SK-MEL-5 (cell line): ENCODE measurements around the gene FASTK. TPM values are rescaled to one million over a fixed set of nuclear protein-coding genes. Genes with fewer than 3 reads are reported as not detected.

Experiments used
- DNase-seq: peaks from one replicate; pipeline ENCODE4 v3.0.0-alpha.2; 2016; ENCODE audit warnings: low read depth, low spot score
- in situ Hi-C: cut with HindIII; loops from 2 replicates; pipeline ENCODE4 v1.10.0; 2016; ENCODE audit warnings: low sequenced_read_pairs, high pct_unique_total_duplicates, low pct_unique_long_range_greater_than_20kb
- total RNA-seq: library from RNA; depleted of rRNA; stranded (reverse); fragments of >200 nt; shearing (Covaris generic); gene quantifications from 2 replicates; pipeline ENCODE4 v1.2.3, GENCODE V29; 2014

Gene FASTK
- total RNA-seq, 1 experiment from 2014 or later, result 113 TPM

DNA sequence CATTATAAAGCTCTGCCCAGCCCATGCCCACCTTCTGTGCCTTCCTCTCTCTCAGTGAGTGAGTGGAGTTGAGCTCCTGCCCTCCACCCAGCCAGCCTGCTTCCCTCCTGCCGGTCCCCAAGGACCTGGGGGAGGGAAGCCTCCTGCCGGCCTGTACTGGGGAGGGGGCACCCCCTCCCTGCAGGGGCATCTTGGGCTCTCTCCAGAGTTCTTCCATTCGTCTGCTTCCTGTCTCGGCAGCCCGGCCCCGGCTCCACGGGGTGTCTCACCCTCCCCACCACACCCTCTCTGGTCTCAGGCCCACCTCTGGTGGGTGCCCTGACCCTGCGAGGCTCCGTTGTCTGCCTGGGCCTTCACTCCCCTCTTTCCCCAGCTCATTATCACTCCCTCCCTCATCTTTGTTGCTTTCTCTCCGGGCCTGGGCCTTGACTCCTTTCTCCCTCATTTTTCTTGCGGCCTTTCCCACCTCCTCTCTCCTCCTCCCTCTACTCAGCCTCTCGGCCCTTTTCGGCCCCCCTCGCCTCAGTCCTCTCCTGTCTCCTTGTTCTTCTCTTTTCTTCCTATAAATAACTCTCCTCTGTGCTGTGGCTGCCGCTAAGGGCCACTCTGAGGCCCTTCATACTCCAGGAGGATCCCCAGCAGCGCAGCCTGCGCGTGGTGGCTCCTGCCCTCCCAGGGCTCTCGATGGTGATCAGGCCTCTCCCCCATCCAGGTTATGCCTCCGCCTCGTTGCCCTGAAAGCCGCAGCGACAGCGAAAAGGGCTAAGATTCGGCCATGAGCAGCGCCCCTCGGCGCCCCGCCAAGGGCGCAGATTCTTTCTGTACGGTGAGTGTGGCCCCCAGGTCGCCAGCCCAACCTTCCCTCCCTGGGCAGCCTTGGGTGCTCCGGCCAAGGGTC lies 19.1 kb downstream of the FASTK start:
- no peak for DNase-seq
- in situ Hi-C loops, result no loop called here

DNA sequence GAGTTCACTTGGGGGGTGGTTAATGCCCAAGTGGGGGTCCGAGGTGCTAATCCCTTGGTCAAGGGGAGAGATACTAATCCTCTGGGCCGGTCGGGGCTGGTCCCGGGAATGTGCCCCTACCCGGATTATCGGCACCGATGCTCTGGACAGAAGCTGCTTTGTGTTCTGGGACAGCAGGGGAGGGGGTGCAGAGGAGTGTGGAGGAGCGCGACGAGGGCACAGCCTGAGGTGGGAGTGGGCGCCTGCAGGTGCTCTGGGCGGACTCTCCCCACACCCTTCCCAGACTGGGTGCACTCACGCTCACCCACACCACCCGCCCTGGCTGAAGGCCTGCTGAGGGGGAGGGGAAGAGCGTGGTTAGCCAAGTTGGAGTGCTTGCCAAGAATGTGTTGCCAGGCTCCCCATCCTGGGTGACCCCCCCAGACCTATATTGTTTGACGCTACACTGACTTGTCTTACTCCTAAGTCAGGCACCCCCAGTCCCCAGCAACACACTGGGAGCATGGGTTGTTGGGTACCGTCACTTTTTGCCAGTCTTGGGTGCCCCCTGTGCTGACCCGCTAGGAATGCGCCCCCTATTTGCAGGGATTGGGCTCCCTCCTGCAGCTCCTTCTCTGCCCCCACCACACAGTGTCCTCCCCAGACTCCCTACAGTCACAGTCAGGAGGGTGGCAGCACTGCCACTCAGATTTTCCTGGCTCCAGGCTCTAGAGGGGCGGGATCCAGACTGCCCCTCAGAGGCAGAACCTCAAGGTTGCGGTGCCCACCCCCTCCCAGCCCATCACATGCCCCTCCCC lies 20.0 kb downstream of the FASTK start:
- in situ Hi-C loops, result no loop called here
- DNase-seq, result peak; percentile 61

DNA sequence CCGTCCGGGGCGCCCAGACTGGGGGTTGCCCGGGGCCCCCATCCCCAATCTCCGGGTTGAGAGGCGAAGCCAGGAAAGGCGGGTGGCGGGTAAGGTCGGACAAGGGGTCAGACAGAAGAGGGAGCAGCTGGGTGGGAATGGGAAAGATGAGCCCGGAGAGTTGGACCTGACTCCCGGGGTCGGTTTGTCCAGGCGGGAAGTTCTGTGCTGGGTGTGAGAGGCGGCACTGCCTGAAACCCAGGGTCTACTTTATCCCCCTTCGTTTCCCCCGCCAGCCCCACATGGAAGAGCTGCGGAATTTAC lies 20.5 kb downstream of the FASTK start:
- no peak for DNase-seq
- in situ Hi-C loops, result no loop called here

DNA sequence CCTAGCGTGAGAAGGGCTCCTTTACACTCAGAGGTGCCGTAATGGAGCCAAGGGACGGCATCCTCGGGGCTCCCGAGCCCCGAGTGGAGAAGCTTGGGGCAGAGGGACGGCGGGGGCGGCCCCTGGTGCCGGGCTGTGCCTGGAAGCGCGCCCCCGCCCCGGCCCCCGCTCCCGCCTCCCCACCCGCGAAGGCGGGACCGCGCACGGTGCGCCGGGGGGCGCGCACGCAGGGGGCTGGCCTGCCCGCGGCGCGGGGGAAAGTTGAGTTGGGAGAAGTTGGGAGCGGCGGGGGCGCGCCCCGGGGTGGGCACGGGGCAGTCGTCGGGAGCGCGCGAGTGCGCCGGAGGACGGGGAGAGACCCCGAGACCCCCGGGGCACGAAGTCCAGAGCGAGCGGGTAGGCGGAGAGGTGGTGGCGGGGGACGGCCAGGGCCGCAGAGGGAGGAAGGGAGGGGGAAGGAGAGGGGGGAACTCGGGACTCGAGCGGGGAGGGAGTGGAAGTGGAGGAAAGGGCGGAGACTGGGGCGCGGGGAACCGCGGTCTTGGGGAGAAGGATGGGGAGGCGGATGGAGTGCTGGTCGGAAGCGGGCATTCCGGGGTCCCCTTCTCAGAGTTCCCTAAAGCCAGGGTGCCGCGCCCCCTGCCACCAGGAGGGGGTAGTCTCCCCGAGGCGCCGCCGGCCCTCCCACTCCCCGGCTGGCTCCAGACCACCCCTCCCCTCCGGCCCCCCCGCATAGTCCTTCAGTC lies 21.1 kb downstream of the FASTK start, which contains the start of gene SLC4A2:
Gene SLC4A2 (plus strand): TSS at position 223 of the 746 bp plus-strand sequence. CDS start 2,399 bp downstream, outside the sequence.
- in situ Hi-C loops, result no loop called here
- DNase-seq, result peak; percentile 80

DNA sequence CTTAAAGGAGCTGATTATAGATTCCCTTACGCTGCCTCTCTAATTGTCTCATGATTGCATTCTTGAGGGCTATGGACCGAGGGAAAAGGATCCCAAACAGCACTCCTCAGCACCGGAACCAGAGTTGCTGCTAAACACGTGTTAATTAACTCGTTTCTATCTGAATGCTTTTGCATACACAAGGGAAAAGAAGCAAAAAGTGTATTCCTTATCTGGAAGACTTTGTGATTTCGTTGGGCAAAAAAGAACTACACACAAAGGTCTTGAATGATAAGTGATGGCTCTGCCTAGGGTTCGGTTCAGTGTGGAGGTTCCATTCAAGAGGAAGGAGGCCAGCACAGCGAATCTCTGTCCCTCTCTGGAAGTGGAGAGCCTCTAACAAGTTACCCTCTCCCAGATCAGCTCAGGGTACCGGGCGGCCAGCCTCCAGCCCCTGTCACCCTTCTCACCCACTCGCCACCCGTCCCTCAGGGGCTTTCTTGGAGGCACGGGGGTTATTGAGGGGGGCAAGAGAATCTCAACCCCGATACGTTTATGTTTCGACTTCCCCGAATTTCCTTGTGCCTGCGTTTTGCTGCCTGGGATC lies 21.7 kb downstream of the FASTK start:
- peak; percentile 30 for DNase-seq
- in situ Hi-C loops, result no loop called here

DNA sequence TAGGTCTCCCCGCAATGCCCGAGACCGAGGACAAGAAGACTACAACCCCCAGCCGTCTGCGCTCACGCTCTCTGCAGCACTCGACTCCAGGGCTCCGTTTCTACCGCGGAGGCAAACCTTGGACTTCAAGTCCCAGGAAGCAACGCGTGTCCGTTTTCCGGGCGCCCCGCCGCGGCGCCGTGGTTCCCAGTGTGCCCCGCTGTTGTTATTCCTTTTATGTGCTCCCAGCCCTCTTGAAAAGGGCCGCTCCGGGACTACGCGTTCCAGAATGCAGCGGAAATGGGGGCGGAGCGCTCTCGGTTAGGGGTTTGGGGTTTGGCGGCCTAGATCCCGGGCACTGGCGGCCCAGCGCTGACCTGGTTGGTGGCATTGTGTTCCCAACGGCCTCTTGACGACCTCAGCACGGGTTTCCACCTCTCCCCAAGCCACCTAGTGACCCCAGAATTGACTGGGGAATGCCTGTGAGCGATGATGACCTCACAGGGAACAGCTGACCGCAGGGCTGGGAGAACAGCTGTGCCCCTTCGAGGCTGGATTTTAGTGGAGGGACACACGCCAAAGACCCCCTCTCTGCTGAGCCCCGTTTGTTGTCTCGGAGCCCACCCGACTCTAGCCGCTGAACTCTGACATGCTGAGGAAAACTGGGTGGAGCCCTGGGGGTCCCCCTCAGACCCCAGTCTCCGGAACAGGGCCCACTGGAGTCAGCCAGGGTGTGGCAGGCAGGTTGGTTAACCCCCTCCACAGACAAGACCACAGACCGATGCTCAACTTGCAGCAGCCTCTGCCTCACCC lies 22.4 kb downstream of the FASTK start:
- in situ Hi-C loops, result no loop called here
- DNase-seq, result peak; percentile 100

DNA sequence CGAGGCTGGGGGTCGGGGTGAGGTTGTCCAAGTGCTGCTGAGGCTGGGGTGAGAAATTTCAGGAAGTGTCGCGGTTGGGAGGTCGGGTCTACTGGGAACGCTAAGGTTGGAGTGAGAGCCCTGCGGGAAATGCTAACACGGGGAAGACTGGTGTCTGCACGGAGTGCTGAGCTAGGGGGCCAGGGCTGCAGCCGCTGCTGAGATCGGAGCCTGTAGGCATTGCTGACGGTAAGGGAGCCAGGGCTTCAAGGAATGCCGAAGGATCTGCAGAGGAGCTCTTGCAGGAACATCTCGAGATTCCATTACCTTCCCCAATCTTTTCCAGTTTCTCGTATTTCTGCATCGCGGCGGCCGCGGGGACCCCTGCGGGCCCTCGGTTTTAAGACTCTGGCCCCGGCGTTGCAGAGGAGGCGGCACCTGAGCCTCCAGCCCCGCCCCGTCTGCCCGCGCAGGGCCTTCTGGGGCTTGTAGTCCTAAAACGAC lies 23.1 kb downstream of the FASTK start, which contains the start of gene CDK5:
Gene CDK5 (minus strand): TSS at position 392 of the 483 bp plus-strand sequence. CDS start 49 bp downstream, at position 343.
- no peak for DNase-seq
- in situ Hi-C loops, result no loop called here

DNA sequence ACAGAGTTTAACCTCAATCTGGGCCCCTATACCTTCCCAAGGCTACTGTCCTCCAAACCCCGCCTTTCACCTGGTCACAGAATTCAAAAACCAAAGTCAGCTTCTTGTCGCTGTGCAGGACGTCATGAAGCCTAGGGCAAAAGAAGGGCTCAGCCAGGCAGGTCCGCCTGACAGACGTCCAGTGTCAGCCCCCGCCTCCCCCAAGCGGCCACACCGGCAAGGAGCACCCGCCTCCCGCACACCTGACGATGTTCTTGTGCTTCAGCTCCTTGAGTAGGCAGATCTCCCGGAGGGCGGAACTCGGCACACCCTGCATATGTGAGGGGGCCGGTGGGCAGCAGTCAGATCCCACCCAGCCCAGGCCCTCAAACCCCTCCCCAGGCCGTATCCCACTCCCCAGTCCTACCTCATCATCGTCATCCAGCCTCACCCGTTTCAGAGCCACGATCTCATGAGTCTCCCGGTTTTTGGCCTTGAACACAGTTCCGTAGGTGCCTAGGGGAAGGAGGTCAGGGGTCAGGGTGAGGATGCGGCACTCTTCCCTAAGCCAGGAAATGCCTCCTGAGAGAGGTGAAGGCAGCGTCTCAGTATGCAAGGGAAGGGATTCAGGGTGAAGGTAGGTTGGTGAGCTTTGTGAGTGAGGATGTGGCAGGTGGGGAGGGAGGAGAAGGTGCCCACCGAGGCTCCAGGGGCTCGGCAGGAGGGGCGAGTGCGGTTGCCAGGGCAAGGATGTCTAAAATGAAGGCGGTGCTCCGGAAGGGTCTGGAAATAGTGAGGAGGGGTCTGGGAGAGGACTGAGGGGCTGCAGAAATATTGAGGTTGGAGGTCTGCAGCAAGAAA lies 23.7 kb downstream of the FASTK start:
- in situ Hi-C loops, result no loop called here

DNA sequence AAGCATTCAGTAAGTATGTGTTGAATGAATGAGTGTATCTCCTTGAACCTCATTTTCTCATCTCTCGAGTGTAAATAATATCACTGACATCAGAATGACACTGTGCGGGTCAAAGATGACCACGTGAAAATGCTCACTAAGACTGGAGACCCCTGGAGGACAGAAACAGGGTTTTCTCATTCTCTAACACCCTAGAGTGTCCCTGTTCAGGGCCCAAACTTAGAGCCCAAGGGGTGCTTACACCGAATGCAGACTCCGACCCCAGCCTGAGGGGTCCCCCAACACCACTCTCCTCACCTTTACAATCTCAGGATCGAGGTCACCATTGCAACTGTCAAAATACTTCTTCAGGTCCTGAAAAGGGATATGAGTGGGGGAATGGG lies 24.3 kb downstream of the FASTK start:
- DNase-seq, result no peak
- in situ Hi-C loops, result no loop called here

More for the DNA sequence above, 23.7 kb downstream of the FASTK start:
- DNase-seq, result no peak

DNA sequence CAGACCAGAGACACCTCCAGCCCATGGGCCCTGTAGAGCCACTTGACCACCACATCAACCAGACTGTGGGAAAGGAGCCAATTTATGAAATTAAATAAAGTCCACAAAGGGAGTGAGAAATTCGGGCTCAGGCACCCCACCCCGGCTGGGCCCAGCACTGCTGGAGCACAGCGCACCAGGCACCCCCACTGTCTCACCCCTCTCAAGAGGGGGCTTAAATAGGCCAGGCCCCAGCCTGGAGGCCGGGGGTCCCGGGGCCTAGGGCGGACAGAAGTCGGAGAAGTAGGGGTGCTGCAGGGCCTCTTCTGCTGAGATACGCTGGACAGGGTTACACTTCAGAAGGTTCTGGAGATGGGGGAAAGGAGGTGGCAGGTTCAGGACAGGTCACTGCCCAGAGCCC lies 26.9 kb downstream of the FASTK start:
- in situ Hi-C loops, result no loop called here
- no peak for DNase-seq

DNA sequence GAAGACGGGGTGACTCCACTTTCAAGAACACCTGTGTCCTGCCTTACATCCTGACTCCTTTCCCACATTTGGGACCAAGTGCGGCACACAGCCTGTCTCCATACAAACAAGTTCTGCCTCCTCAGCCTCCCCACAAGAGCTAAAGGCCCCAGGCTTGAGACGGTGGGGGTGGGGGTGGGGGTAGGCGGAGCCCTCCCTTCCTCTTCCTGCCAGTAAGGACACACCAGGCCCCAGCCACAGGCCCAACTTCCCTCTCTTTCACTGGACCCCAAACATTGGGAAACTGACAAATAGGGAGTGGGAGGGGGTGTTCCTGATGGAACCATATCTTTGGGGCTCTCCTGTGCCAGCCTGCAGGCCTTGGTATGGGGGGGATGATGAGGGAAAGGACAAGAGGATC lies 27.5 kb downstream of the FASTK start:
- in situ Hi-C loops, result no loop called here

DNA sequence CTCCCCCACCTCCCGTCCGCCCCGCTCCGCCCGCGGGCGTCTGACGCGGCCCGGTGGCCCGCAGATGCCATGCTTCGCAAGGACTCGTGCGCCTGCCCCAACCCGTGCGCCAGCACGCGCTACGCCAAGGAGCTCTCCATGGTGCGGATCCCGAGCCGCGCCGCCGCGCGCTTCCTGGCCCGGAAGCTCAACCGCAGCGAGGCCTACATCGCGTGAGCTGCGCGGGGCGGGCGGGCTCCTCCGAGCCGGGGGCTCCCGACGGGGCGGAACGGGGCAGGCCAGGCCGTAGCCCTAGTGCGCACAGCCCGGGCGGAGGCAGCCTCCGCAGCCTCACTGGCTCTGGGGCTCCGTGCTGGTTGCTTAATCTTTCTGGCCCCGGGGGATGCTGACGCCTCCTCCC lies 29.5 kb downstream of the FASTK start:
- in situ Hi-C loops, result no loop called here
- DNase-seq, result no peak

More for the DNA sequence above, 27.5 kb downstream of the FASTK start:
- DNase-seq, result no peak

DNA sequence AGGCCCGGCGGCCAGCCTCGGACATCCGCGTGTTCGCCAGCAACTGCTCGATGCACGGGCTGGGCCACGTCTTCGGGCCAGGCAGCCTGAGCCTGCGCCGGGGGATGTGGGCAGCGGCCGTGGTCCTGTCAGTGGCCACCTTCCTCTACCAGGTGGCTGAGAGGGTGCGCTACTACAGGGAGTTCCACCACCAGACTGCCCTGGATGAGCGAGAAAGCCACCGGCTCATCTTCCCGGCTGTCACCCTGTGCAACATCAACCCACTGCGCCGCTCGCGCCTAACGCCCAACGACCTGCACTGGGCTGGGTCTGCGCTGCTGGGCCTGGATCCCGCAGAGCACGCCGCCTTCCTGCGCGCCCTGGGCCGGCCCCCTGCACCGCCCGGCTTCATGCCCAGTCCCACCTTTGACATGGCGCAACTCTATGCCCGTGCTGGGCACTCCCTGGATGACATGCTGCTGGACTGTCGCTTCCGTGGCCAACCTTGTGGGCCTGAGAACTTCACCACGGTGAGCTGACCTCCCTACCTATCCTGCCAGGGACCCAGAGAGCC lies 31.6 kb downstream of the FASTK start:
- in situ Hi-C loops, result no loop called here
- no peak for DNase-seq

DNA sequence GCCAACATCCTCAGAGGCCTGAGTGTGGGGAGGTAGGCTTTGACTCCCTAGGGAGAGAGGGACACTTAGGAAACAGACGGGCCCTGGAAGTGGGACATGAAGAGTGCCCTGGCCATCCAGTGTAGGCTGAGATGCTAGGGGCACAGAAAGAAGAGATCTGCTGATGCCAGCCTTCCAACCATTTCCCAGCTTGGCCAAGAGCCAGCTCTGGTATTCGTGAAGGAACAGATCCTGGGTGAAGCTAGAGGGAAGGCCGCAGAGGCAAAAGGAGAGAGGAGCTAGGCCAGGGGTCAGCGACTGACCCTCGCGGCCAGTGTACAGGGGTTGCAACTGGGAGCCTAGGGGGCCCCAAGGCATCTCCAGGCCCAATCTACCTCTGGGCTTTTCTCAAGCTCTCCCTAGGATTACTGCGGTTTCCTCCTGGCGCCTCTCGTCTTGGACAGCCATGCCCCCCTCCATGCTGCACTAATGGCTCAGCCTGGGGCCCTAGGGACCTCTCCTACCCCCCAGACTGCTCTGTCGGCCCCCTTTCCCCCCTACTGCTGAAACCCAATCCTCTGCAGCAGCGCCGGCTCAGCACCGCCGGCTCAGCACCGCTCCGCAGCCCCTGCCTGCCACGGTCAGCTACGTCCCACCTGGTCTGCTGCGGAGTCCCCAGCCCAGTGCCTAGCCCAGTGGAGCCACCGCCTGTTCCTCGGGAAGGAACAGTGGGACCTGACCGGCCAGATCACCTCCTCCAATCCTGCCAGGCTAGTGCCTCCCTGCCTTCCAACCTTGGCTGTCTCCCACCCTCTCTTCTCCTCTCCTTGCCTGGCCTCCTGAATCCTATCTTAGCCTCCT lies 32.4 kb downstream of the FASTK start, which contains the start of gene ASIC3:
Gene ASIC3 (plus strand): TSS at position 556 of the 840 bp plus-strand sequence. CDS start 355 bp downstream, outside the sequence.
- no peak for DNase-seq
- in situ Hi-C loops, result no loop called here
